ENCODE measurements around the gene DNAH12.
"Not testable (repeated sequence)": the region's sequence is repeated elsewhere in the genome, so short reads cannot be mapped to it uniquely, and the experiment has no call there.

The DNAH12 gene

DNA sequence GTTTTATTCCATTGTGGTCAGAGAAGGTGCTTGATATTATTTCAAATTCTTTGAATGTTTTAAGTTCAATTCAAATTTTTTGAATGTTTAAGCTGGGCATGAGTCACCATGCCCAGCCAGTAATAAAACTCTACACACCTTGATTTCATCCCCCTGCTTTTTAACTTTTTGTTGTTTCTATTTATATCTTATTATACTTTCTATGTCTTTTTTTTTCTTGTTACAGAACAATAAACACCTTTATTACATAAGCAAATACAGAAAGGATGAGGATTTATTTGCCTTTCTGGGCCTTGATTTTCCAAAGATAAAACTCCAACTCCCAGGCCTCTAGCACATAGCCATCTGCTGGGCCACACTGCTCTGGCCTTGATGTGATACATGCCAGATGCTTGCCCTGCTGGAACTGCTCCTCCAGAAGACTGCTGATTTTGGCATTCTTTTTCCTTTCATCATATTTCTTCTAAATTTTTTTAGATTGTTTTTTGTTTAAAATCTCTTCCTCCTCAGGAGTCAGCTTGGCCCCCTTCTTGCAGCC lies 14.0 kb downstream of the DNAH12 start:
- DNase-seq, result no peak

DNA sequence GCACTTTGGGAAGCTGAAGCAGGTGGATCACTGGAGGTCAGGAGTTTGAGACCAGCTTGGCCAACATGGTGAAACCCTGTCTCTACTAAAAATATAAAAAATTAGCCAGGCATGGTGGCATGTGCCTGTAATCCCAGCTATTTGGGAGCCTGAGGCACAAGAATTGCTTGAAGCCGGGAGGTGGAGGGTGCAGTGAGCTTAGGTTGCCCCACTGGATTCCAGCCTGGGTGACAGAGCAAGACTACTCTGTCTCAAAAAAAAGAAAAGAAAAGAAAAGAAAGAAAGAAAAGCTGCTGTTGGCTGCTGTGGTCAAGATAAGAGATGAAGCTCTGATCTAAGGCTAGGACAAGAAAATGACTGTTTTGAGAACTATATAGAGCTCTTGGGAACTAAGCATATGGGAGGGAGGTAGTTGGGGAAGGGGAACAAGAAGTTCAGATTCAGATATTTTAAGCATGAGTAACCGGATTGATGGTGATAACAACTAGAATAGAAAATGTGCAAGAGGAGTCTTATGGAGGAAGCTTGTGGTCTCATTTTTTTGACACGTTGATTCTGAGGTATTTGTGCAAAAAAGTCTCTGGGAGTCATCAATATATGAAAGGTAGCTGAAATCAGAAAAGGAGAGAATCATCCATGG lies 25.7 kb downstream of the DNAH12 start:
- DNase-seq, result no peak

DNA sequence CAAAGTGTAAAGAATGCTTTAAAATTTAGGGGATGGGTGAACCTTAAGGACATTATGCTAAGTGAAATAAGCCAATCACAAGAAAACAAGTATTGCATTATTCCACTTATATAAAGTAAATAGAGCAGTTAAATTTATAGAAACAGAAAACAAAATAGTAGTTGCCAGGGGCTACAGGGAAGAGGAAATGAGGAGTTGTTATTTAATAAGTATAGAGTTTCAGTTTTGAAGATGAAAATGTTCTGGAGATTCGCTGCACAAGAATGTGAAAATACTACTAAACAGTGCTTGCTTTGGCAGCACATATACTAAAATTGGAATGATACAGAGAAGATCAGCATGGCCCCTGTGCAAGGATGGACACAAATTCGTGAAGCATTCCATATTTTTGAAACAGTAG lies 32.0 kb downstream of the DNAH12 start:
- no peak for DNase-seq

DNA sequence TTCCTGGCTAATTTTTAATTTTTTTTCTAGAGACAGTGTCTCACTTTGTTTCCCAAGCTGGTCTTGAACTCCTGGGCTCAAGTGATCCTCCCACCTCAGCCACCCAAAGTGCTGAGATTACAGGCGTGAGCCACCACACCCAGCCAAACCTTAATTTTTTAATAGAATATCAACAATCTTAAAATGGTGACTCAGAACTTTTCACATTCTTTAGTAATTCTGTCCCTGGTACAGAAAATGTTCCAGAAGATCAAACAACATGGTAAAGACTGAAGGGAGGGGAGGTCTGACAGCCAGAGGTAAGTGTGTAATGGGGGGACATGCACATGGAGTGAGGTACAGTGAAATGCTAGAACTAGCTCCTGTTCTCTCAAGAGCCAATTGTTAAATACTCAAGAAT lies 38.2 kb downstream of the DNAH12 start:
- DNase-seq, result no peak

DNA sequence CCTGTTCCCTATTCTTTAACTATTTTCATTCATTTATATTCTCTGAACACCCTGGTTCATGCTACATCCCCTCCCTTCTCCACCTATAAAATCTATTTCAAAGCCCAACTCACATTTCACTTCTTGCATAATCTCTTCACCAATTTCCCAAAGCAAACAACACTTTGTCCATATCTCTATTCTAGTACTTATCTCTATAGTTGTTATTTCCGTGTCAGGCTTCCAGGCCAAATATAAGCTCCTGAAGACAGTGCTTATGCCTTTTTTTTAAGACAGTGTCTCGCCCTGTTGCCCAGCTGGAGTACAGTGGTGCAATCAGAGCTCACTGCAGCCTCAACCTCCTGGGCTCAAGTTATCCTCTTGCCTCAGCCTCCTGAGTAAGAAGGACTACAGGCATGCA lies 43.6 kb downstream of the DNAH12 start:
- DNase-seq, result no peak

DNA sequence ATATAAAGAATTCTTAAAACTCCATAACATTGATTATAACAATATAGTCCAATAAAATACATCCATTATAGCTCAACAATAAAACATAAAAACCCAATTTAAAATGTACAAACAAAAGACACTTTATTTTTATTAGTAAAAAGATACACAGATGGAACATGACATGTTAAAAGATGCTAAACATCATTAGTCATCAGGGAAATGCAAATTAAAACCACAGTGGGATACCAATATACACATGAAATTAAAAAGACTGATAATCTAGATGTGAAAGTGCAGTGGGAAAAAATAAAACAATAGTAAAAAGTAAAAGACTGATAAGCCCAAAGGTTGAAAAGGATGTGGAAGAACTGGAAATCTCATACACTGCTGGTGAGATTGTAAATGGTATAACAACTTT lies 46.2 kb downstream of the DNAH12 start:
- no peak for DNase-seq

DNA sequence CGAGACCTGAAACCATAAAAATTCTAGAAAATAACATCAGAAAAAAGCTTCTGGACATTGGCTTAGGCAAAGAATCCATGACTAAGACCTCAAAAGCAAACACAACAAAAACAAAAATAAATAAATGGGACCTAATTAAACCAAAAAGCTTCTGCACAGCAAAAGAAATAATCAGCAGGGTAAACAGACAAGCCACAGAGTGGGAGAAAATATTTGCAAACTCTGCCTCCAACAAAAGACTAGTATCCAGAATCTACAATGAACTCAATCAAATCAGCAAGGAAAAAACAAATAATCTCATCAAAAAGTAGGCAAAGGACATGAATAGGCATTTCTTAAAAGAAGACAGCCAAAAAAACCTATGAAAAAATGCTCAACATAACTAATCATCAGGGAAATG lies 59.6 kb downstream of the DNAH12 start:
- no peak for DNase-seq

DNA sequence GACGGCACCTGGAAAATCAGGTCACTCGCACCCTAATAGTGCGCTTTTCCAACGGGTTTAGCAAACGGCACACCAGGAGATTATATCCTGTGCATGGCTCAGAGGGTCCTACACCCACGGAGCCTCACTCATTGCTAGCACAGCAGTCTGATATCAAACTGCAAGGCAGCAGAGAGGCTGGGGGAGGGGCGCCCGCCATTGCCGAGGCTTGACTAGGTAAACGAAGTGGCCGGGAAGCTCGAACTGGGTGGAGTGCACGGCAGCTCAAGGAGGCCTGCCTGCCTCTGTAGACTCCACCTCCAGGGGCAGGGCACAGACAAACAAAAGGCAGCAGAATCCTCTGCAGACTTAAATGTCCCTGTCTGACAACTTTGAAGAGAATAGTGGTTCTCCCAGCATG lies 67.0 kb downstream of the DNAH12 start:
- DNase-seq, result not testable (repeated sequence)

DNA sequence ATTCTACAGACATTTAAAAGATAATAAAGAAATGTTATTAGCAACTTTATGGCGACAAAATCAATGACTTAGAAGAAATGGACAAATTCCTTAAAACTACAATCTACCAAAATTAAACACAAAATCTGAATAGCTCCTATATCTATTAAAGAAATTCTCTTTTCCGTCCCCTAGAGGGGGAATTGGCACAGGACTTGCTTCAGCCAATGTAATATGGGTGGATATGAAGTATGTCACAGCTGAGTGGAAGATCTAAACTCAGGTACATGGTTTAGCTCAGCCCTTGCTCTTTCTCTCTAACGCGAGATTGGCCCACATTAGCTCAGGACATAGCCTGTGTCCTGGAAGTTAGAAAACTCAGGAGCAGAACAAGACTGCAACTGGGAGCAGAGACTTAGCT lies 79.3 kb downstream of the DNAH12 start:
- DNase-seq, result no peak

DNA sequence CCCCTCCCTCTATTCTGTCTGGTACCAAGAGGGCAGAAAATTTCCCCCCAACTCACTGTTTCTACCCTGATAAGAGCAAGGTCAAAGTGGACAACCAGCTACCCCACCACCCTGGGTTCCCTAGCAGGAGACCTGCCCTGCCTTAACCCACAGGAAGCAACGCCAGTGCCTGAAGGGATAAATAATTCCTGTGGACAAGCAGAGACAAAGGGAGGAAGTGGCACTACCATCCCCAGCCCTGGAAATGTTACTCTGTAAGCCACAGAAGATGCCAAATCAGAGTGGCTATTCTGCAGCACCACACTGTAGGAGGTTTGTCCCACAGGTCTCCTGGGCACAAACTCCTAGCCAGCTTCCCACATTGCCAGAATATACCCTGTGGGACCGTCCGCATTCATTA lies 80.1 kb downstream of the DNAH12 start:
- DNase-seq, result no peak

DNA sequence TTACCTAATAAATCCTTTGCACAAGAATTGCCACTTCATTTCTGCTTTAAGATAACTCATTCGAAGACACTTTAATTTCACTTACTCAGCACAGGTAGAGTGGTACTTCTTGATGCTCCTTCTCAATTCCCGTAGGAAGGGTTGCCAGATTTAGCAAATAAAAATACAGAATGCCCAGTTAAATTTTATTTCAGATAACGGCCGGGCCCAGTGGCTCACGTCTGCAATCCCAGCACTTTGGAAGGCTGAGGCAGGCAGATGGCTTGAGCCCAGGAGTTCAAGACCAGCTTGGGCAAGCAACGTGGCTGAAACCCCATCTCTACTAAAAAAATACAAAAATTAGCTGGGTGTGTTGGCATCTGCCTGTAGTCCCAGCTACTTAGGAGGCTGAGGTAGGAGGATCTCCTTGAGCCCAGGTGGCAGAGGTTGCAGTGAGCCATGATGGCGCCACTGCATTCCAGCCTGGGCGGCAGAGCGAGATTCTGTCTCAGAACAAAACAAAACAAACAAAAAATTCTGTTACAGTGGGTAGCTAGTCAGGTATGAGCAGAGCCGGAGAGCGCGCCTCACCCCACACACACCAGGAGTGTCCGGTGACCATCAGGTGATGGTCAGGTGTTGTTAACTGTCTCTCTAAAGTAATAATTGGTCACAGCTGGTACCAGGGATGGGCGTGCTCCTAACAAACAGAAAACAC lies 92.8 kb downstream of the DNAH12 start:
- no peak for DNase-seq

DNA sequence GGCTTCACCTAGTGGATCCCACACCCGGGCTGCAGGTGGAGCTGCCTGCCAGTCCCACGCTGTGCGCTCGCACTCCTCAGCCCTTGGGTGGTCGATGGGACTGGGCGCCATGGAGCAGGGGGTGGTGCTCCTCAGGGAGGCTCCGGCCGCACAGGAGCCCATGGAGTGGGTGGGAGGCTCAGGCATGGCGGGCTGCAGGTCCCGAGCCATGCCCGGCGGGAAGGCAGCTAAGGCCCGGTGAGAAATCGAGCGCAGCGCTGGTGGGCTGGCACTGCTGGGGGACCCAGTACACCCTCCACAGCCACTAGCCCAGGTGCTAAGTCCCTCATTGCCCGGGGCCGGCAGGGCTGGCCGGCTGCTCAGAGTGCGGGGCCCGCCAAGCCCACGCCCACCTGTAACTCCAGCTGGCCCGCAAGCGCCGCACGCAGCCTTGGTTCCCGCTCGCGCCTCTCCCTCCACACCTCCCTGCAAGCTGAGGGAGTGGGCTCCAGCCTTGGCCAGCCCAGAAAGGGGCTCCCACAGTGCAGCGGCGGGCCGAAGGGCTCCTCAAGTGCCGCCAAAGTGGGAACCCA lies 94.8 kb downstream of the DNAH12 start:
- DNase-seq, result not testable (repeated sequence)

DNA sequence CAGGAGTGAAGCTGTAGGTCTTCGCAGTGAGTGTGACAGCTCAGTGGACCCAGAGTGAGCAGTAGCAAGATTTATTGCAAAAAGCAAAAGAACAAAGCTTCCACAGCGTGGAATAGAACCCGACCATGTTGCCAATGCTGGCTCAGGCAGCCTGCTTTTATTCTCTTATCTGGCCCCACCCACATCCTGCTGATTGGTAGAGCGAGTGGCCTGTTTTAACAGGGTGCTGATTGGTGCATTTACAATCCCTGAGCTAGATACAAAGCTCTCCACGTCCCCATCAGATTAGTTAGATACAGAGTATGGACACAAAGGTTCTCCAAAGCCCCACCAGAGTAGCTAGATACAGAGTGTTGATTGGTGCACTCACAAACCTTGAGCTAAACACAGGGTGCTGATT lies 95.7 kb downstream of the DNAH12 start:
- DNase-seq, result not testable (repeated sequence)

DNA sequence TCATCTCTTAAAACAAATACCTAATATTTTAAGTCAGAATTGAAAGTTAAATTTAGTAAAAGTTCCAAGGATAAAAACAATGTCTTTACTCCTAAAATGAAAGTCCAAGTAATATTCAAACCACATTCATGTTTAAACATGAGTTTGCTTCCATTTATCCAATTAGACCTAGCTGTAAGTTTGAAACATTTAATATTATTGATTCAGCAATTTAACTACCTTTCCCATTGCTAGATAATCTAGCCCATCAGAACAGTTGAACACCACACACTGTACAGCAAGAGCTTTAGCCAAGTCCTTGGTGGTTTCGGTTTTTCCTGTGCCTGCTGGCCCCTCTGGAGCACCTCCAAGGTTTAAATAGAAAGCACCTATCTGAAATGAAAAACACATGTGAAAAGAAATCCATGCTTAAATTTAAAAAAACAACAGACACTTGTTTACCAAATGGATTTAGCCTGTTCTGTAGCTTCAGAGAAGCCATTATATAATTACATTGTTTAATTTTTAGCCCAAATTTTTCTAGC lies 97.8 kb downstream of the DNAH12 start:
- no peak for DNase-seq

DNA sequence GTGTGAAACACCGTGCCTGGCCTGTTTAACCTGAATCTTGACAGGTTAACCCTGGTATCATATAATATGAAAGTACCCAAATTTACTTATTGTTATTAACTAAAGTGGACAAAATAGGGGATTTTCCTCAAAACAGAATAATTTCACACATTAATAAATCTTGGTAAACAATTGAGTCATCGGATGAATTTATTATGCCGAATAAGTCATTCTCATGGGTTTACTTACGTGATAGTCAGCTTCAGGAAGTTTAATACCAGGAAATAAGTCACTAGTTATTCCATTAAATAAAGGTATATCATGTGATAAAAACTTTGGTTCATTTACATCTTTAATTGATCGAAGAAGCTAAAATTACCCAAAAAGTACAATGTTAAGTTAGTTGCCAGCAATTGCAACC lies 99.7 kb downstream of the DNAH12 start:
- DNase-seq, result no peak

DNA sequence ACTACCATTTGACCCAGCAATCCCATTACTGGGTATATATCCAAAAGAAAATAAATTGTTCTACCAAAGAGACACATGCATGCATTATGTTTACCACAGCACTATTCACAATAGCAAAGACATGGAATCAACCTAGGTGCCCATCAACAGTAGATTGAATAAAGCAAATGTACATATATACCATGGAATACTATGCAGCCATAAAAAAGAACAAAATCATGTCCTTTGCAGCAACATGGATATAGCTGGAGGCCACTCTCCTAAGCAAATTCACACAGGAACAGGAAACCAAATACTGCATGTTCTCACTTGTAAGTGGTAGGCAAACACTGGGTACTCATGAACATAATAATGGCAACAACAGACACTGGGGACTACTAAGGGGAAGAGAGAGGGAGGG lies 104.0 kb downstream of the DNAH12 start:
- not testable (repeated sequence) for DNase-seq

DNA sequence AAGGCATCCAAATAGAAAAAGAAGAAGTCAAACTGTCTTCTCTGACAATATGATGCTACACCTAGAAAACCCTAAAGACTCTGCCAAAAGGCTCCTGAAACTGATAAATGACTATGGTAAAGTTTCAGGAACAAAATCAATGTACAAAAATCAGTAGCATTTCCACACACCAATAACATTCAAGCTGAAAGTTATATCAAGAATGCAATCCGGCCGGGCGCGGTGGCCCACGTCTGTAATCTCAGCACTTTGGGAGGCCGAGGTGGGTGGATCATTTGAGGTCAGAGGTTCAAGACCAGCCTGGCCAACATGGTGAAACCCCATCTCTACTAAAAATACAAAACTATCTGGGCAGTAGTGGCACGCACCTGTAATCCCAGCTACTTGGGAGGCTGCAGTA lies 105.7 kb downstream of the DNAH12 start:
- not testable (repeated sequence) for DNase-seq

DNA sequence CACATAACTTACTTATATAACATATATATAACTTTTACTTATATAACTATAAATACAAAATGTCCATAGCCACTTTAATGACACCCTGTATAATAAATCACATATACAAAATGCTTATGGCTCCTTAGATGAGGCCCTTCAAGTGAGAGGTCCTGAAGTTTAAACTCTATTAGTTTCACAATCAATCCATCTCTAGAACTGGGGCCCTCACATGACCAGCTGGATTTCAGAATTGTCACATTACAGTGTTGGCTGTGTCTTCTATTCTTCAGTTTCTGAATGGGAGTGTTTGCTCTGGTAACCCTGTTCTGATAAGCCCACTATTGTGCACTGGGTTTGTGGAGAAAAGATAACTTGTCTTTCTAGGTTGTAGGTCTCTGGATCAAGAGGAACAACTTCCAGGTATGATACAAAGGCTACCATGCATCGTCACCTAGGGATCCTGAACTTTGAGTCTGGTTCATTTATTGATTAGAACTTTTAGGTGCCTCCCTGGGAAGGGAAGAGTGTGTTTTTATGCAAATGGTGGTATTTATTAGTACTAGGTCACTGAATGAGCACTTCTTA lies 107.9 kb downstream of the DNAH12 start:
- no peak for DNase-seq

DNA sequence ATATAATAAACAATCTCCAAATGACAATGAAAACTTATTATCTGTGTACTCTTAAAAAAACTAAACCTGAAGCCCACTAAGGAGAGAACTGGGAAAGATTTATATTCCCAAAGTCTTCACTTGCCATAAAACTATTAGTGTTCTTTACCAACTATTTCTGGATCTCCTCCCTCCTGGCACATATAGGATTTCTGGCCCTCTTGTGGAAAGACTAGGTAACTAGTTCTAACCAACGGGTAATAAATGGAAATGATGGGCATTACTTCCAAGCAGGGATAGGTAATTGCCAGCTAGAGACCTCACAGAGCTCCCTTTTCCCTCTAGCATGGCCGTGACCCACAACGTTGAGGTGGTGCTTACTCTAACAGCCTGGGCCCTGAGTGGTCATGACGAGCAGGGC lies 110.1 kb downstream of the DNAH12 start:
- DNase-seq, result no peak

DNA sequence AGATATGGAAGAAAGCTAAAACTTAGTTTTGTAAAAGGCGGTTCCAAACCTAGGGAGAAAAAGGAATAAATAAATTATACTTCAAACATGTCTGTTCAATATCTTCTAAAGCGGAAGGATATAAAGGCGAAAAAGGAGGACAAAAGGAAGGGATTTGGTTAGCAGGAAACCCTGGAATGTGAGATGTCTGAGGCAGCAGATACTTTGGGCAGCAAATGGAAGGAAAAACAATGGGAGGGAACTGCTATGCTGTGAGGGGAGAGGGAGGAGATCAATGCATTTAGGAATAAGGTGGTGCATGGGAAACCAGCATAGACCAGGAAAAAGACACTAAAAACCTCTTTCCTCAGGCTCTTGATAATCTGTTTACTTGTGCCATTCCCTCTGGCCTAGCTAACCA lies 120.8 kb downstream of the DNAH12 start:
- no peak for DNase-seq

DNA sequence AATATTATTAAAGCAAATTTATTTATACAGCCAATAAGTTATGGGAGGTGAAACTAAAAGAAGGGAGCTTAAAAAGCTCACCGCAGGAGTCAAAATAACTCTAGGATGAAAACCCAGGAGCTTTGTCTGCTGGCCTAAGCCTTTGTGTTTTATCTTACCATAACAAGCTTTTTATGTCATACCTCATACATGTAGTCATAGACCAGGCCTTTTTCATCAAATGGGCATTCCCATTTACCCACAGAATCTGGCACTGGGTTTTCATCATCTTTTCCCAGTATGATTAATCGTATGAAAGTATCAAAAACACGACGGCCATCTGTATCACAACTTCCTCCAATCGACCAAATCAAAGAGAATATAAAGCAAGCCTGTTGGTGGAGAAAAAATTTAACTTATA lies 122.8 kb downstream of the DNAH12 start:
- no peak for DNase-seq

DNA sequence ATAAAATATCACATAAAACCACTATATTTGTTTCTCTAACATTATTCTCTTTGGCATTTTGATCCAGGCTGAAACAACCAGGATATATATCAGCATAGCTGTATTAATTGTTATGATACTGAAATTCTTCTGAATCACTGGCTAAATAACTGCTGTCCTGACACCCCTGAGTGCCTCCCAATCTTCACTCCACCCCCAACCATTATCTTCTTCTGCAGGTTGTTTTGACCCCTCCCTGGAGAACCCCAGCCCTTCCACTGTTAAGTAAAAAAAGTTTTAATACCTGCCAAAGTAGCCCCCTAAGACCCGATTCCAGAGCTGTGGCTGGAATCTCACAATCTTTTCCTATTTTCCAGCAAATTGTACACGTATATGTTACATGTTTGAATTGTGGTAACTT lies 124.1 kb downstream of the DNAH12 start:
- no peak for DNase-seq

All from nucleus accumbens (tissue), 56 donors.